Activated B cell treated with CpG ODN at 0.5 μM for 24 hours (primary cell): ENCODE measurements around the gene ANKLE1. TPM values are rescaled to one million over a fixed set of nuclear protein-coding genes. Genes with fewer than 3 reads are reported as not detected.

Source experiments
- ATAC-seq: fragments of 200-7000 bp; cut with Tn5 transposase; one replicate; pipeline ENCODE4 v1.10.0; 2021; ENCODE audit warnings: low read depth, mild to moderate bottlenecking, moderate library complexity
- CTCF ChIA-PET: fragments of 350-600 bp; sonication (Branson Sonifier 250); formaldehyde crosslinking; loops from one replicate; lab custom pipeline; 2021; ENCODE audit warnings: antibody characterized with exemption; lab: Charles Lee
- POLR2A ChIA-PET: fragments of 350-600 bp; sonication (Branson Sonifier 250); formaldehyde crosslinking; loops from one replicate; lab custom pipeline; 2021; ENCODE audit warnings: antibody characterized with exemption; lab: Charles Lee
- DNase-seq: peaks from one replicate; pipeline ENCODE4 v3.0.0; 2022
- H3K27ac Mint-ChIP-seq: one replicate; pipeline ENCODE4 v1.8.0; 2020; ENCODE audit warnings: mixed read lengths
- H3K27me3 Mint-ChIP-seq: one replicate; pipeline ENCODE4 v1.8.0; 2021; ENCODE audit warnings: mixed read lengths
- H3K36me3 Mint-ChIP-seq: one replicate; pipeline ENCODE4 v1.8.0; 2021; ENCODE audit warnings: low read depth, mixed read lengths
- H3K4me1 Mint-ChIP-seq: one replicate; pipeline ENCODE4 v1.8.0; 2021; ENCODE audit warnings: mixed read lengths
- H3K4me3 Mint-ChIP-seq: one replicate; pipeline ENCODE4 v1.8.0; 2020; ENCODE audit warnings: mild to moderate bottlenecking, mixed read lengths
- H3K9me3 Mint-ChIP-seq: one replicate; pipeline ENCODE4 v1.8.0; 2020; ENCODE audit warnings: mixed read lengths
- intact Hi-C: fragments of 100-400 bp; cut with micrococcal nuclease; formaldehyde crosslinking; loops from one replicate; pipeline ENCODE4 v1.15.1; 2024
- total RNA-seq: library from RNA; stranded (reverse); gene quantifications from 2 replicates; pipeline ENCODE4 v1.2.3, GENCODE V29; 2022
- TF ChIP-seq, protein P1 (sequence below): fragments of 200-600 bp; IDR thresholded peaks from one replicate; pipeline ENCODE4 v1.8.0; 2022; ENCODE audit warnings: antibody characterized with exemption, mild to moderate bottlenecking

The ANKLE1 gene
- total RNA-seq, 1 donor from 2014 or later = 9.1 TPM

DNA sequence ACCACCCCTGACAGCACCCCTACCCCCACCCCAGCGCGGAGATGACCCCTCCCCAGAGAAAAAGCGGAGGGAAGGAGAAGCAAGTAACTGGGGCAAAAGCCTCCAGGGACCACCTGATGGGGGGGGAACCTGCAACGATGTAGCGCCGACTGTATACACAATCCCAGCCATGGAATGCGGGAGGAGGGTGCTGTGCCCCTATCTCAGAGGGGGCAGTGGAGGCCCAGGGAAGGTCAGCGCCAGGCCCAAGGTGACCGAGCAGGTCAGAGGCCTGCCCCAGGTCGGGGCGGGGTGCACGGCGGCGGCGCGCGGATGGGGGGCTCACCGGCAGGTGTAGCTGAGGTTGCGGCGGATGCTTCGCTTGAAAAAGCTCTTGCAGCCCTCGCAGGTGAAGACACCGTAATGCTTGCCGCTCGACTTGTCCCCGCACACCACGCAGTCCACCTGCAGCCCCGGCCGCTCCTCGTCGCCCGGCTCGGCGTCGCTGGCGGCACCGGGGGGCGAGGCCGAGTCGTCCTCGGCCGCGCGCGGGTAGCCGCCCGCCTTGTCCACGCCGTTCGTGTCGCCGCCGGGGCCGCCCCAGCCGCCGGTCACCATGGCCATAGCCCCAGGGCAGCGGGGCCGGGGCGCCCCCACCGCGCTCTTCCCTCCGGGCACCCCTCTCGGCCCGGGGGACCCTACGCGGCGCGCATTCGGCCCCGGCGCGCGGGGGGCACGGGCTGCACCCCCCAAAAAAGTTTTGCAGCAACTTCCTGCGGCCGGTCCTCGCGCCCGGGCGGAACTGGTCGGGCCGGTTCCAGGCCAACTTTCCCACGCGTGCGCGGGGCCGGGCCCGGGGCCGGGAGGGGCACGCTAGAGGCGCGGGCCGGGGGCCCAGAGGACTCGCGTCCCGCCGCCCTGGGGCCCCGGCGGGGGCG lies 36.8 kb upstream of the ANKLE1 start:
- Mint-ChIP-seq H3K36me3 (no peaks in the 10 kb centered on the region), H3K4me1 (peaks cover 13% of the 10 kb centered on the region), H3K9me3 (no peaks in the 10 kb centered on the region), H3K27me3 (no peaks in the 10 kb centered on the region), H3K4me3 (peak overlapping the region; percentile 65), H3K27ac (no peak overlapping the region)
- intact Hi-C loops = no loop called here
- DNase-seq (no peak), ATAC-seq (no peak)
- POLR2A ChIA-PET = interaction anchor here (0.6 to 2.9 kb wide), 6 partner anchors 9 to 743 kb away, joined by 3 to 16 read pairs (median 5); partner anchors contain the start of genes OCEL1 and USE1
- TF ChIP-seq, protein P1, sequence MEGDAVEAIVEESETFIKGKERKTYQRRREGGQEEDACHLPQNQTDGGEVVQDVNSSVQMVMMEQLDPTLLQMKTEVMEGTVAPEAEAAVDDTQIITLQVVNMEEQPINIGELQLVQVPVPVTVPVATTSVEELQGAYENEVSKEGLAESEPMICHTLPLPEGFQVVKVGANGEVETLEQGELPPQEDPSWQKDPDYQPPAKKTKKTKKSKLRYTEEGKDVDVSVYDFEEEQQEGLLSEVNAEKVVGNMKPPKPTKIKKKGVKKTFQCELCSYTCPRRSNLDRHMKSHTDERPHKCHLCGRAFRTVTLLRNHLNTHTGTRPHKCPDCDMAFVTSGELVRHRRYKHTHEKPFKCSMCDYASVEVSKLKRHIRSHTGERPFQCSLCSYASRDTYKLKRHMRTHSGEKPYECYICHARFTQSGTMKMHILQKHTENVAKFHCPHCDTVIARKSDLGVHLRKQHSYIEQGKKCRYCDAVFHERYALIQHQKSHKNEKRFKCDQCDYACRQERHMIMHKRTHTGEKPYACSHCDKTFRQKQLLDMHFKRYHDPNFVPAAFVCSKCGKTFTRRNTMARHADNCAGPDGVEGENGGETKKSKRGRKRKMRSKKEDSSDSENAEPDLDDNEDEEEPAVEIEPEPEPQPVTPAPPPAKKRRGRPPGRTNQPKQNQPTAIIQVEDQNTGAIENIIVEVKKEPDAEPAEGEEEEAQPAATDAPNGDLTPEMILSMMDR = no peak
- CTCF ChIA-PET = interaction anchor here (1.0 kb wide), 1 partner anchor 9 kb away, joined by 3 read pairs; no protein-coding TSS in a partner anchor

DNA sequence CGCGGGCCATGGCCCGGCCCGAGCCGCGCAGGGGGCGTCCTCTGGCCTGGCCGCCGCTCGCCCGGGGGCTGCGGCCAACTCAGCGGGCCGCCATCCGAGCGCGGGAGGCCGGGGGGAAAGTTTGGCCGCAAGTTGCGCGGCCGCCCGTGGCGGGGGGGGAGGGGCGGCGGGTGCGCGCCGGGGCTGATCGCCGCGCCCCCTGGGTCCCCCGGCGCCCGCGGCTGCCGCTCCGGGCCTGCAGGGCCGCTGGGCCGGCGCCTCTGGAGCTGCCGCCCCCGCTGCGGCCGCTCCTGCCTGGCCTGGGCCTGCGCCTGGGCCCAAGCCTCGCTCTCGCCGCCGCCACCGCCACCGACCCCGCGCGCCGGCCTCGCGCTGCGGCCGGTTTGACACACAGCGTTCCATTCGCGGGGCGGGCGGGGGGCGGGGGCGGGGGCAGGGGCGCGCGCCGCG lies 36.1 kb upstream of the ANKLE1 start, which contains the start of gene NR2F6:
NR2F6 (minus strand) TSS at position 385 of the 450 bp plus-strand sequence. CDS start 699 bp downstream, outside the sequence.
- no peaks in the 10 kb centered on the region for H3K36me3 Mint-ChIP-seq
- no peaks in the 10 kb centered on the region for H3K9me3 Mint-ChIP-seq
- POLR2A ChIA-PET = interaction anchor here (0.5 to 2.0 kb wide), 2 partner anchors 10 to 121 kb away, joined by 5 to 15 read pairs; no protein-coding TSS in a partner anchor
- TF ChIP-seq, protein P1 = no peak
- DNase-seq (no peak), ATAC-seq (peak; percentile 39)
- no peaks in the 10 kb centered on the region for H3K27me3 Mint-ChIP-seq
- intact Hi-C loops = no loop called here
- H3K4me1 Mint-ChIP-seq = peaks cover 13% of the 10 kb centered on the region
- H3K4me3 Mint-ChIP-seq = peak within 1 kb of the TSS; percentile 92
- peak within 1 kb of the TSS; percentile 89 for H3K27ac Mint-ChIP-seq
- CTCF ChIA-PET = no interaction called here

DNA sequence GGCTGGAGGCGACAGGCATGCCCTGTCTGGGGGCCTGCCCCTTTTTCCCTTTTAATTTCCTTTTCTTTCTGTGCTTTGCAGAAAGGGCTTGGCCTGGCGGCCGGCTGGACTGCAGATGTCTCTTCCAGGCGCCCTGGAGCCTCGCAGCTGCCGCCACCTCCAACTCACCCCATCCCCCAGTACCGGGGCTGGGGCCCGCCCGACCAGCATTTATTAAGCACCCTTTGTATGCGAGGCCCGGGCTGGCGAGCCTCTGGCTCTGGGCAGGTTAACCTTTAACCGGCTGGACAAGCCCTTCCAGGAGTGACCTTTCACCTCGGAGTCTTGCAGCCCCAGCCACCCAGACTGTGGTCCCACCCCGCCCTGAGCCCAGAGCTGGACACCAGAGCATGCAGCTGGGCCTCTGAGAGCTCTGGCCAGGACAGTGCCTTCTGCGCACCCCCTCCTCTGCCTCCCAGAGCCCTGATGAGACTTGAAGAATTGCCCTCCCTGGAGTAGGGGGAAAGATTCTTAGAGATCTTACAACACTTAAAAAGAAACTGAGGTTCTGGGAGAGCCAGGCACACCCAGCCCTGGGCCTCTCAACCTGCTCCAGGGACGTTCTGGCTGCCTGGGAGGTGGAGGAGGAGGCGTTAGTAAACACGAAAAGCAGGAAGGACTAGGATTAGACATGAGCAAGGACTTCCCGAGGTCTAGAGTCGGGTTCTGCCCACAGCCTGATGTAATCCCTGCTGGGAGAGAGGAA lies 34.8 kb upstream of the ANKLE1 start:
- intact Hi-C loops = loop anchor here (1.0 to 2.0 kb wide), 3 partner anchors 12 to 21 kb away; partner anchors contain the start of genes BABAM1 and OCEL1
- Mint-ChIP-seq H3K4me1 (peaks cover 13% of the 10 kb centered on the region), H3K27me3 (no peaks in the 10 kb centered on the region), H3K27ac (no peak overlapping the region), H3K4me3 (peak overlapping the region; percentile 92), H3K9me3 (no peaks in the 10 kb centered on the region), H3K36me3 (no peaks in the 10 kb centered on the region)
- no peak for DNase-seq
- ATAC-seq = no peak
- ChIA-PET CTCF (no interaction called here), POLR2A (interaction anchor here (1.0 kb wide), 1 partner anchor 14 kb away, joined by 3 read pairs; no protein-coding TSS in a partner anchor)
- TF ChIP-seq, protein P1 = no peak

DNA sequence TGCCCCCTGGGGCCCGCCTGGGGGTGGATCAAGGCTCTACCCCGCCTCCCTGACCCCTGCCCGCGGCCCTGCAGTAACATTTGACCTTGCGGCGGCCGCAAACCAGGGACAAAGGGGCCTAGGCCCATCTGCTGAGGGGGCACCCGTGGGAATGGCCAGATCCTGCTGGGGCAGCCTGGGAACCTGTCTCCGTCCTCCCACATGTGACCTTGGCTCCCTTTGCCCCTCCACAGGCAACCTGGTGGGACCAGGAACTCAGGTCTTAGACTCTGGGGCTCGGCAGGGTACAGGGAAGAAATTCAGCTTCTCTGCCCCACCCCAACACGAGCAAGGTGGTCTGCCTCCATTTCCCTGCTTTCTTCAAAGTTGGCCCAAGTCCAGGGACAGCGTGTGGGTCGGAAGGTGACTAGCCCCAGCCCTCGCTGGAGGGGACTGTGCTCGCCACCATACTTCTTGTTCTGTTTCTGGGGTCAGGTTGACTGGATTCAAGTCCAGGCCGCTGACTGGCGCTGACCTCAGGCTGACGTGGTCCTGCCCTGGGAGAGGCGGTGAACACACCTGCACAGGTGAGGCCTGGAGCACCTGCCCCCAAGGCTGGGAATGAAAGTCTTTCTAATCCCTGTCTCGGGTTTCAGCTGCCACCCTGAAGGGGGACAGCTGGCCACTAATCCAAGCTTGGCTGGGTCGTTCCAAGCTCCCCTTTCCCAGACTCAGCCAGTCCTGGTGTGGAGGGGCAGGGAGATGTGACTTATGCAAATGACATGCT lies 33.5 kb upstream of the ANKLE1 start:
- no peak for ATAC-seq

More for the DNA sequence above, 33.5 kb upstream of the ANKLE1 start:
- CTCF ChIA-PET = interaction anchor here (1.7 to 2.7 kb wide), 2 partner anchors 12 kb away, joined by 5 to 13 read pairs; no protein-coding TSS in a partner anchor
- no peak for DNase-seq
- Mint-ChIP-seq H3K27ac (no peak overlapping the region), H3K36me3 (no peaks in the 10 kb centered on the region), H3K27me3 (no peaks in the 10 kb centered on the region), H3K4me3 (no peak overlapping the region), H3K9me3 (no peaks in the 10 kb centered on the region), H3K4me1 (peaks cover 3% of the 10 kb centered on the region)
- TF ChIP-seq, protein P1 = no peak
- intact Hi-C loops = no loop called here
- POLR2A ChIA-PET = interaction anchor here (0.6 to 1.9 kb wide), 3 partner anchors 12 to 28 kb away, joined by 3 to 6 read pairs (median 5); partner anchors contain the start of gene OCEL1
